Erythroblast (primary cell): ENCODE results near the gene BLMH.

Source experiments
- GATA1 ChIP-seq: IDR thresholded peaks from 2 replicates; pipeline ENCODE4 v1.6.1; 2011; ENCODE audit warnings: low read depth, mild to moderate bottlenecking, control low read depth, low read length, moderate library complexity
- POLR2A ChIP-seq: IDR thresholded peaks from 2 replicates; pipeline ENCODE4 v1.6.1; 2011; ENCODE audit warnings: mild to moderate bottlenecking, low read length

DNA sequence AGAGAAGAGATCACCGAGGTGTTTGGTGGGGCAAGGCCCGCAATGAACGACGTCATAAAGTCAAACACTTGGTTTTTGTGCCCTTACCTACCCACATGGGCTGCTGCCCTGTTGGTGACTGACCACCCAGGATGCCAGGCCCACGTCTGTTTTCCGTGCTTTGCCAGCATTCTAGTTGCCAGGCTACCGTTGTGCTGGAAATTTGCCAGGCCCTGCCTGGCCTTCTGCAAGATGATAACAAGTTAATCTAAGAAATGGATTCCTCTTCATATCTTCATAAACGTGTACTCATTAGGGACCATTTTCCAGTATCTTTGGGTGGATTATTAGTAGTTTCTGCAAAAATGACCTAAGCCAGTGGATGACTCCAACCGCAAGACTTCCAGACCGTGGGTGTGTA is 91.6 kb downstream of the BLMH start:
- no peak for TF ChIP-seq POLR2A
- TF ChIP-seq GATA1 = no peak
